Astrocyte of the cerebellum (primary cell): ENCODE data around the gene FBXL7.

ENCODE experiments used
- DNase-seq: peaks from one replicate; pipeline ENCODE4 v3.0.0-alpha.2; 2011; ENCODE audit warnings: low read depth
- H3K4me3 ChIP-seq: 2 replicates; pipeline ENCODE4 v1.5.1; 2011; ENCODE audit warnings: mild to moderate bottlenecking, low read depth, low read length, moderate library complexity
- in situ Hi-C: cut with HindIII; loops from 2 replicates; pipeline ENCODE4 v1.10.0; 2017; ENCODE audit warnings: low sequenced_read_pairs
- TF ChIP-seq, protein P1 (sequence below): IDR thresholded peaks from 2 replicates; pipeline ENCODE4 v1.5.1; 2012; ENCODE audit warnings: low read length, low read depth, moderate library complexity, mild to moderate bottlenecking; ENCODE audit errors: missing control alignments

FBXL7 gene

DNA sequence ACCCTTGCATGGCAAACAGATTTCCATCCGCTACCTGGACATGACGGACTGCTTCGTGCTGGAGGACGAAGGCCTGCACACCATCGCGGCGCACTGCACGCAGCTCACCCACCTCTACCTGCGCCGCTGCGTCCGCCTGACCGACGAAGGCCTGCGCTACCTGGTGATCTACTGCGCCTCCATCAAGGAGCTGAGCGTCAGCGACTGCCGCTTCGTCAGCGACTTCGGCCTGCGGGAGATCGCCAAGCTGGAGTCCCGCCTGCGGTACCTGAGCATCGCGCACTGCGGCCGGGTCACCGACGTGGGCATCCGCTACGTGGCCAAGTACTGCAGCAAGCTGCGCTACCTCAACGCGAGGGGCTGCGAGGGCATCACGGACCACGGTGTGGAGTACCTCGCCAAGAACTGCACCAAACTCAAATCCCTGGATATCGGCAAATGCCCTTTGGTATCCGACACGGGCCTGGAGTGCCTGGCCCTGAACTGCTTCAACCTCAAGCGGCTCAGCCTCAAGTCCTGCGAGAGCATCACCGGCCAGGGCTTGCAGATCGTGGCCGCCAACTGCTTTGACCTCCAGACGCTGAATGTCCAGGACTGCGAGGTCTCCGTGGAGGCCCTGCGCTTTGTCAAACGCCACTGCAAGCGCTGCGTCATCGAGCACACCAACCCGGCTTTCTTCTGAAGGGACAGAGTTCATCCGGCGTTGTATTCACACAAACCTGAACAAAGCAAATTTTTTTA lies 436.7 kb downstream of the FBXL7 start:
- TF ChIP-seq, protein P1, sequence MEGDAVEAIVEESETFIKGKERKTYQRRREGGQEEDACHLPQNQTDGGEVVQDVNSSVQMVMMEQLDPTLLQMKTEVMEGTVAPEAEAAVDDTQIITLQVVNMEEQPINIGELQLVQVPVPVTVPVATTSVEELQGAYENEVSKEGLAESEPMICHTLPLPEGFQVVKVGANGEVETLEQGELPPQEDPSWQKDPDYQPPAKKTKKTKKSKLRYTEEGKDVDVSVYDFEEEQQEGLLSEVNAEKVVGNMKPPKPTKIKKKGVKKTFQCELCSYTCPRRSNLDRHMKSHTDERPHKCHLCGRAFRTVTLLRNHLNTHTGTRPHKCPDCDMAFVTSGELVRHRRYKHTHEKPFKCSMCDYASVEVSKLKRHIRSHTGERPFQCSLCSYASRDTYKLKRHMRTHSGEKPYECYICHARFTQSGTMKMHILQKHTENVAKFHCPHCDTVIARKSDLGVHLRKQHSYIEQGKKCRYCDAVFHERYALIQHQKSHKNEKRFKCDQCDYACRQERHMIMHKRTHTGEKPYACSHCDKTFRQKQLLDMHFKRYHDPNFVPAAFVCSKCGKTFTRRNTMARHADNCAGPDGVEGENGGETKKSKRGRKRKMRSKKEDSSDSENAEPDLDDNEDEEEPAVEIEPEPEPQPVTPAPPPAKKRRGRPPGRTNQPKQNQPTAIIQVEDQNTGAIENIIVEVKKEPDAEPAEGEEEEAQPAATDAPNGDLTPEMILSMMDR = no peak
- no peak for DNase-seq
- in situ Hi-C loops = no loop called here
- no peak overlapping the region for H3K4me3 ChIP-seq

DNA sequence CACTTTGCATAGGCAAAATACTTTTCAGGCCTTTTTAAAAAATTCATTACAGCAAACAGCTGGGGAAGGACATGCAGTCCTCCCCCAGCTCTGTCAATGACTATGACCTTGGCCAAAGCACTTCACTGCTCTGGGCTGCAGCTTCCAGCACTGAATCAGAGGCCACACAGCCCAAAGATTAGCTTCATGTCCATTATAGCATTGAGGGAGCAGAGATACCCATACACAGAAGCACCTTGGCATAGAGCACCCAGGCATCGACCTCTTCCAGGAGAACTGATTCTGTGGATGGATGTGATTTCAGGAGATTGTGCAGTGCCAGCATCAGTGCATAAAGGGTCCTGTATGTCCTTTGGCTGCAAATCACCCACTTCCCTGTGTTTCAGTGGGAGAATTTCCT lies 437.7 kb downstream of the FBXL7 start:
- TF ChIP-seq, protein P1 = no peak
- in situ Hi-C loops = no loop called here
- no peak overlapping the region for H3K4me3 ChIP-seq
- no peak for DNase-seq

GRCh38 chr5:15938186-15938585 lies 438.2 kb downstream of the FBXL7 start:
- no peak for DNase-seq
- in situ Hi-C loops = no loop called here
- no peak overlapping the region for H3K4me3 ChIP-seq
- TF ChIP-seq, protein P1 = no peak

GRCh38 chr5:15938961-15939360 lies 439.0 kb downstream of the FBXL7 start:
- DNase-seq = peak; percentile 75
- in situ Hi-C loops = no loop called here

GRCh38 chr5:15940905-15941304 lies 440.9 kb downstream of the FBXL7 start:
- no peak overlapping the region for H3K4me3 ChIP-seq
- no peak for DNase-seq
- TF ChIP-seq, protein P1 = no peak
- in situ Hi-C loops = no loop called here

More at GRCh38 chr5:15938961-15939360, 439.0 kb downstream of the FBXL7 start:
- TF ChIP-seq, protein P1 = no peak
- no peak overlapping the region for H3K4me3 ChIP-seq

DNA sequence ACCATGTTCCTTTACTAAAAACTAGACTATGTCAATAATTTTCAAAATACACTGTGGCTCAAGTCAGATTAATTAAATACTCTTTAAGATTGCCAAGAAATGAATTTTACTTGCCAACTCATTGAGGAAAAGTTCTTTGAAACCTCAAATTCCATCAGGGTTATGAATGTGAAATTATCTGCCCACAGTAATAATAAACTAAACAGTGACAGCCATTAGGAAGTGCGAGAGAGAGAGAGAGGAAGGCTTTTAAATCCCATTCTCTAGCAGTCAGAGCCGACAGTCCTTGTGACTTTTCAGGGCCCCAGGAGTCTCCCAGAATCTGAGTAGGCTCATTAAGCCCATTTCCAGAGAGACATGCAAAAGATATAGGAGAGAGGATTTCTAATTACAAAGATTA lies 443.5 kb downstream of the FBXL7 start:
- in situ Hi-C loops = no loop called here
- no peak overlapping the region for H3K4me3 ChIP-seq
- TF ChIP-seq, protein P1 = no peak
- no peak for DNase-seq
